Right atrium auricular region (tissue), 2 donors: ENCODE data around the gene ZNRD2. TPM values are rescaled to one million over a fixed set of nuclear protein-coding genes. Genes with fewer than 3 reads are reported as not detected.
A peak's percentile ranks its signal among the peaks of the same experiment; 100 is the strongest.

Experiments used
- DNase-seq: peaks from one replicate; pipeline ENCODE4 v3.0.0-alpha.2; 2019; ENCODE audit warnings: low spot score
- H3K27ac ChIP-seq, 2 donors: fragments of 200-600 bp; sonication (generic); 1 replicate in 1 of 2; 2 replicates in 1 of 2; pipeline ENCODE4 v1.5.1; 2016 to 2019
- H3K27me3 ChIP-seq, 2 donors: fragments of 200-600 bp; sonication (generic); one replicate each; pipeline versions ENCODE4 v1.5.1 to v1.6.0; 2017 to 2019
- H3K36me3 ChIP-seq: fragments of 200-600 bp; sonication (generic); one replicate; pipeline ENCODE4 v1.5.1; 2016
- H3K4me1 ChIP-seq, 2 donors: fragments of 200-600 bp; sonication (generic); one replicate each; pipeline versions ENCODE4 v1.5.1 to v1.6.0; 2017 to 2019
- H3K4me3 ChIP-seq, 2 donors: fragments of 200-600 bp; sonication (generic); 1 replicate in 1 of 2; 2 replicates in 1 of 2; pipeline ENCODE4 v1.5.1; 2017 to 2019; ENCODE audit warnings: mild to moderate bottlenecking in 1 of 2, moderate library complexity in 1 of 2
- H3K9me3 ChIP-seq, 2 donors: fragments of 200-600 bp; sonication (generic); one replicate each; pipeline ENCODE4 v1.5.1; 2019
- CTCF ChIP-seq, 2 donors: fragments of 200-600 bp; sonication (generic); IDR thresholded peaks; one replicate each; pipeline ENCODE4 v1.5.1; 2019; ENCODE audit warnings: antibody characterized with exemption in 2 of 2
- total RNA-seq, 2 donors: library from RNA; depleted of rRNA; stranded (reverse); fragments of >200 nt; gene quantifications; one replicate each; pipeline ENCODE4 v1.1.0, GENCODE V29; 2016

ZNRD2 gene
- total RNA-seq, 2 donors from 2014 or later, result 36.1 to 50.6 TPM

- DNase-seq, result no peak
- no peak for TF ChIP-seq CTCF (IDR thresholded peaks at IDR 0.05)
- Histone ChIP-seq H3K9me3 (no peaks in the 10 kb centered on the region), H3K4me3 (no peak overlapping the region), H3K4me1 (peaks cover 0 to 47% of the 10 kb centered on the region in 2 donors), H3K27me3 (no peaks in the 10 kb centered on the region), H3K27ac (no peak overlapping the region), H3K36me3 (peaks cover 39% of the 10 kb centered on the region)
Measured at GRCh38 chr11:65585396-65586246, 15.3 kb downstream of the ZNRD2 start.

GRCh38 chr11:65586247-65586630 lies 16.0 kb downstream of the ZNRD2 start:
- Histone ChIP-seq H3K4me1 (peaks cover 0 to 47% of the 10 kb centered on the region in 2 donors), H3K4me3 (no peak overlapping the region), H3K27ac (peak overlapping the region; percentile 42 to 70), H3K9me3 (no peaks in the 10 kb centered on the region), H3K27me3 (no peaks in the 10 kb centered on the region), H3K36me3 (peaks cover 37% of the 10 kb centered on the region)
- TF ChIP-seq CTCF (IDR thresholded peaks at IDR 0.05), result no peak
- DNase-seq, result no peak

GRCh38 chr11:65586676-65587075 lies 16.4 kb downstream of the ZNRD2 start:
- no peak for DNase-seq
- Histone ChIP-seq H3K36me3 (peaks cover 33% of the 10 kb centered on the region), H3K27me3 (no peaks in the 10 kb centered on the region), H3K9me3 (no peaks in the 10 kb centered on the region), H3K4me1 (peaks cover 0 to 49% of the 10 kb centered on the region in 2 donors), H3K4me3 (no peak overlapping the region), H3K27ac (peak overlapping the region; percentile 42 to 70)
- no peak for TF ChIP-seq CTCF (IDR thresholded peaks at IDR 0.05)

- no peak for DNase-seq
- peaks cover 34% of the 10 kb centered on the region for H3K36me3 ChIP-seq
- peak overlapping the region; percentile 70 for H3K27ac ChIP-seq
- H3K4me1 ChIP-seq, result peaks cover 0 to 63% of the 10 kb centered on the region in 2 donors
- no peaks in the 10 kb centered on the region for H3K27me3 ChIP-seq
- no peaks in the 10 kb centered on the region for H3K9me3 ChIP-seq
- no peak overlapping the region for H3K4me3 ChIP-seq
- peak; percentile 31 to 59 for TF ChIP-seq CTCF (IDR thresholded peaks at IDR 0.05)
Measured at GRCh38 chr11:65588199-65589054, 18.1 kb downstream of the ZNRD2 start.

GRCh38 chr11:65589444-65590239 lies 19.4 kb downstream of the ZNRD2 start:
- Histone ChIP-seq H3K27me3 (no peaks in the 10 kb centered on the region), H3K36me3 (peaks cover 28% of the 10 kb centered on the region), H3K4me1 (peaks cover 0 to 70% of the 10 kb centered on the region in 2 donors), H3K9me3 (no peaks in the 10 kb centered on the region), H3K4me3 (no peak overlapping the region), H3K27ac (no peak overlapping the region)
- TF ChIP-seq CTCF (IDR thresholded peaks at IDR 0.05), result no peak
- DNase-seq, result no peak
